Psoas muscle (tissue), 8 donors: ENCODE measurements around the gene SCARF2. TPM values are rescaled to one million over a fixed set of nuclear protein-coding genes. Genes with fewer than 3 reads are reported as not detected.

ENCODE experiments used
- ATAC-seq, 4 donors: fragments of 200-7000 bp; cut with Tn5 transposase; one replicate each; pipeline ENCODE4 v1.9.1; 2020; ENCODE audit warnings: moderate library complexity in 3 of 4, mild to moderate bottlenecking in 2 of 4
- DNase-seq, 2 donors: peaks; one replicate each; pipeline ENCODE4 v3.0.0-alpha.2; 2020
- H3K27ac ChIP-seq: fragments of 200-600 bp; one replicate; pipeline ENCODE4 v1.8.0; 2022
- H3K27me3 ChIP-seq, 3 donors: fragments of 200-600 bp in 1 of 3; one replicate each; pipeline versions ENCODE4 v1.6.1 to v1.8.0; 2013 to 2022; ENCODE audit warnings: low read length in 2 of 3, mild to moderate bottlenecking in 2 of 3, moderate library complexity in 1 of 3; ENCODE audit not compliant: insufficient read depth in 3 of 3
- H3K36me3 ChIP-seq, 2 donors: fragments of 200-600 bp in 1 of 2; one replicate each; pipeline versions ENCODE4 v1.6.1 to v1.8.0; 2013 to 2022; ENCODE audit warnings: low read depth in 1 of 2, mild to moderate bottlenecking in 1 of 2, moderate library complexity in 1 of 2; ENCODE audit not compliant: insufficient read depth in 1 of 2
- H3K4me1 ChIP-seq: fragments of 200-600 bp; one replicate; pipeline ENCODE4 v1.8.0; 2022
- H3K4me3 ChIP-seq: fragments of 200-600 bp; one replicate; pipeline ENCODE4 v1.8.0; 2022; ENCODE audit warnings: mild to moderate bottlenecking
- H3K9me3 ChIP-seq: fragments of 200-600 bp; one replicate; pipeline ENCODE4 v1.8.0; 2022
- CTCF ChIP-seq: fragments of 200-600 bp; IDR thresholded peaks from one replicate; pipeline ENCODE4 v1.8.0; 2022; ENCODE audit warnings: antibody characterized with exemption
- WGBS, 3 donors: extraction: QIAGEN DNeasy Blood & Tissue Kit; methylation state at CpG; one replicate each; pipeline versions ENCODE4 v1.1.6 to v1.1.7; 2013; 5-methylcytosine and 5-hydroxymethylcytosine counted together
- intact Hi-C, 2 donors: fragments of 100-400 bp; cut with DNase I; formaldehyde crosslinking; loops; one replicate each; pipeline versions ENCODE4 v1.11.0 to v1.14.2; 2022
- polyA plus RNA-seq, 3 donors: library from polyadenylated mRNA; stranded (reverse); fragments of 200-250 nt; gene quantifications; one replicate each; pipeline ENCODE4 v1.2.3, GENCODE V29; 2013
- total RNA-seq, 4 donors: library from RNA; stranded (reverse); fragmentation: NEBNext Ultra II Directional in 2 of 4; extraction: Animal tissue kit (Norgen Biotek cat#: 25700) in 2 of 4; gene quantifications; one replicate each; pipeline versions ENCODE4 v1.2.1 to v1.2.4, GENCODE V29; 2021 to 2023
- donor health status: healthy with polysubstance abuse.
- donor health status: DM: no; HTN: no; CAD: no; lungs with moderate emphysema.
- donor health status: Bipolar disorder and iron deficiency.
- donor health status: healthy.
- donor health status: DM: yes; HTN: yes; CAD: no.
- donor health status: DM: no; HTN: no; CAD: no.
- donor health status: DM: no; HTN: no; CAD: no.
- donor health status: DM: yes; HTN: yes; CAD: no.

SCARF2 gene
- total and polyA plus RNA-seq, 7 donors, result 0.44 to 2.0 (median 1.3) TPM

- DNase-seq (peak in 1 of 2 donors; percentile 19), ATAC-seq (no peak)
- Histone ChIP-seq H3K9me3 (no peaks in the 10 kb centered on the region), H3K4me1 (peaks cover 9% of the 10 kb centered on the region), H3K4me3 (no peak overlapping the region), H3K36me3 (no peaks in the 10 kb centered on the region), H3K27me3 (peaks cover 0 to 37% (median 18%) of the 10 kb centered on the region in 3 donors), H3K27ac (no peak overlapping the region)
- 97 to 98% (median 97%) methylated on average over 11 of the region's 11 CpGs for WGBS, 3 donors
- TF ChIP-seq CTCF, result no peak
- intact Hi-C loops, result no loop called here
Observed at GRCh38 chr22:20433191-20433590, 4.4 kb downstream of the SCARF2 start.

DNA sequence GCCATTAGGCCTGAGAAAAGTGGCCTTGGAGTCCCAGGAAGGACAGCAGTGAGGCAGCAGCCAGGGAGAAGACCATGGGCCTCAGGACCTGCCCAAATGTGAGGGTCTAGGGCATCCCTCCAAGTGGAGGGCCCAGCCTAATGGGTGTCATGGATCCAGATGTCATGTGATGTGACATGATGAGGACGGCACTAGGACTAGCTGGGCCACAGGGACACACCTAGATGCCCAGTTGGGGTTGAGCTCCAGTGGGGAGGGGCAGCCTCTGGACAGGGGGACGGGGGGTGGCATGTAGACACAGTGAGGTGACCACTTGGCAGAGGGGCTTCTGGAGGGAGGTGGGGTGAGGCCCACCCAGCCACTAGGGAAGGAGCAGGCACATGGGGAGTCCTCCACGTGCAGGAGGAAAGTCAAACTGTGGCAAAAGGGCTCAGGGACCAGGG lies 5.4 kb downstream of the SCARF2 start:
- peaks cover 9% of the 10 kb centered on the region for H3K4me1 ChIP-seq
- H3K27ac ChIP-seq, result no peak overlapping the region
- H3K9me3 ChIP-seq, result no peaks in the 10 kb centered on the region
- DNase-seq (peak in 1 of 2 donors; percentile 39), ATAC-seq (no peak)
- H3K27me3 ChIP-seq, result peaks cover 0 to 28% (median 14%) of the 10 kb centered on the region in 3 donors
- H3K36me3 ChIP-seq, result no peaks in the 10 kb centered on the region
- intact Hi-C loops, result no loop called here
- WGBS, 3 donors, result 88 to 95% (median 92%) methylated on average over 3 of the region's 3 CpGs
- no peak for TF ChIP-seq CTCF
- no peak overlapping the region for H3K4me3 ChIP-seq

DNA sequence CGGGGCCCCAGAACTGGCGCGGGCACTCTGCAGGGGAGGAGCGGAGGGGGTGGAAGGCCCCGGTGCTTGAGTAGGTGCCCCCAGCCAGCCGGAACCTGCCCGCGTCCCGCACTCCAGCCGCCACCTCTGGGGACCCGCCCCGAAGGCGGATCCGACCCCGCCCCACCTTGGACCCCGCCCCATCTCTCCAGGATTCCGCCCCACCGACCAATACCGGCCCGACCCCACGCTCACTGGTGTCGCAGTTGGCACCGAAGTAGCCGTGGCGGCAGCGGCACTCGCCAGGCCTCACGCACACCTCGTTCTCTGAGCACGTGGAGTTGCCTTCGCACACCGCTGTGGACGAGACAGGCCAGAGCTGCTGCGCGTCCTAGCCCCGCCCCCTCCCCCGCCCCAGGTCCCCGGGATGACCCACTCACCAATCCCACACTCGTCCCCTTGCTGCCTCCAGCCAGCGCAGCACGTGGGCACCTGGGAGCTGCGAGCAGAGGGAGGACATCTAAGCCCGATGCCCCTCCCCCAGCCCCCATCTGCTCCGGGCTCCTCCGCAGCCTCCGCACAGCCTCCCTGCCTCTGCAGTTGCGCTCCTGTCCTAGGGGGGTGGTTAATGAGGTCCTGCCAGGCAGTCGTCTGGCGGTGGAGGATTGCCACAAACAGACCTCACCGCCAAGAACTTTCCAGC lies 6.0 kb downstream of the SCARF2 start:
- H3K27me3 ChIP-seq, result peaks cover 0 to 22% (median 9%) of the 10 kb centered on the region in 3 donors
- H3K4me1 ChIP-seq, result peaks cover 7% of the 10 kb centered on the region
- 39 to 46% (median 46%) methylated on average over 40 to 50 of the region's 50 CpGs for WGBS, 3 donors
- ATAC-seq (no peak), DNase-seq (peak in 1 of 2 donors; percentile 38)
- peak overlapping the region; percentile 47 for H3K4me3 ChIP-seq
- no peaks in the 10 kb centered on the region for H3K9me3 ChIP-seq
- intact Hi-C loops, result no loop called here
- TF ChIP-seq CTCF, result no peak
- H3K36me3 ChIP-seq, result no peaks in the 10 kb centered on the region
- no peak overlapping the region for H3K27ac ChIP-seq

- H3K36me3 ChIP-seq, result no peaks in the 10 kb centered on the region
- H3K4me3 ChIP-seq, result peak overlapping the region; percentile 47
- peak in 1 of 2 donors; percentile 78 for DNase-seq
- H3K27ac ChIP-seq, result no peak overlapping the region
- peak; percentile 81 to 93 (median 87) for ATAC-seq
- intact Hi-C loops, result no loop called here
- 22 to 29% (median 28%) methylated on average over 70 to 94 of the region's 94 CpGs for WGBS, 3 donors
- peaks cover 4% of the 10 kb centered on the region for H3K4me1 ChIP-seq
- H3K27me3 ChIP-seq, result peaks cover 0 to 15% (median 5%) of the 10 kb centered on the region in 3 donors
- H3K9me3 ChIP-seq, result no peaks in the 10 kb centered on the region
- TF ChIP-seq CTCF, result peak; percentile 39
Observed at GRCh38 chr22:20430720-20431510, 6.7 kb downstream of the SCARF2 start.
